Measurements from ENCODE around the gene SLC30A5. TPM values are rescaled to one million over a fixed set of nuclear protein-coding genes. Genes with fewer than 3 reads are reported as not detected.
"Not testable (repeated sequence)": the region's sequence is repeated elsewhere in the genome, so short reads cannot be mapped to it uniquely, and the experiment has no call there.

Gene SLC30A5
- total RNA-seq, 1 experiment from 2014 or later, result 50.0 TPM

- H3K79me2 ChIP-seq (ENCODE audit: insufficient read depth, low read length); H3K9me3 ChIP-seq (ENCODE audit: control insufficient read depth in 1 of 2, insufficient read depth in 1 of 2, low read depth in 1 of 2, low read length in 2 of 2); ATAC-seq; CTCF ChIA-PET; H3K9ac ChIP-seq (ENCODE audit: low read length); H4K20me1 ChIP-seq (ENCODE audit: insufficient read depth); H2AFZ ChIP-seq (ENCODE audit: low read depth, low read length, poor library complexity, severe bottlenecking); BruUV-seq (replicated peaks); RAD21 ChIA-PET (ENCODE audit: low non-redundant PET in 1 of 2, low total read pairs in 2 of 2, uncharacterized antibody in 2 of 2, unreplicated experiment in 2 of 2); POLR2A ChIA-PET; H3K4me1 ChIP-seq (ENCODE audit: control insufficient read depth in 1 of 2, insufficient read depth in 2 of 2, low read length in 2 of 2); H3K27ac ChIP-seq (ENCODE audit: low read depth, low read length); H3K4me3 ChIP-seq (replicated peaks in 1 of 2; ENCODE audit: low read depth in 1 of 2, low read length in 2 of 2); H3K4me2 ChIP-seq (ENCODE audit: low read length); H3K27me3 ChIP-seq (ENCODE audit: insufficient read depth, low read length); DNase-seq (ENCODE audit: low read depth, low spot score); H3K36me3 ChIP-seq (ENCODE audit: control insufficient read depth in 1 of 2, insufficient read depth in 2 of 2, low read length in 2 of 2); H3K9me2 ChIP-seq (ENCODE audit: insufficient read depth): not testable (repeated sequence)
- intact Hi-C loops (cut with micrococcal nuclease), result loop anchor here (10.0 kb wide), 1 partner anchor 58 kb away; no protein-coding TSS in a partner anchor
These were observed 43.4 kb downstream of the SLC30A5 start for GRCh38 chr5:69137208-69137607.

- no peaks in the 10 kb centered on the region for H3K27me3 ChIP-seq (ENCODE audit: insufficient read depth, low read length)
- BruUV-seq (replicated peaks), result no TSS peak
- ChIA-PET POLR2A (no interaction called here), RAD21 (ENCODE audit: low non-redundant PET in 1 of 2, low total read pairs in 2 of 2, uncharacterized antibody in 2 of 2, unreplicated experiment in 2 of 2) (no interaction called here), CTCF (no interaction called here)
- H3K79me2 ChIP-seq (ENCODE audit: insufficient read depth, low read length), result no peaks in the 10 kb centered on the region
- no peak overlapping the region for H3K9ac ChIP-seq (ENCODE audit: low read length)
- no peak overlapping the region for H3K27ac ChIP-seq (ENCODE audit: low read depth, low read length)
- no peaks in the 10 kb centered on the region for H4K20me1 ChIP-seq (ENCODE audit: insufficient read depth)
- no peak overlapping the region for H3K4me3 ChIP-seq (replicated peaks in 1 of 2; ENCODE audit: low read depth in 1 of 2, low read length in 2 of 2)
- H3K9me3 ChIP-seq (ENCODE audit: control insufficient read depth in 1 of 2, insufficient read depth in 1 of 2, low read depth in 1 of 2, low read length in 2 of 2), result peaks cover 0 to 9% of the 10 kb centered on the region in 2 experiments; a peak in 1 of 4 replicates
- H2AFZ ChIP-seq (ENCODE audit: low read depth, low read length, poor library complexity, severe bottlenecking), result no peak overlapping the region
- no peak overlapping the region for H3K4me2 ChIP-seq (ENCODE audit: low read length)
- DNase-seq (ENCODE audit: low read depth, low spot score), result no peak
- no peak for ATAC-seq
- no peaks in the 10 kb centered on the region for H3K9me2 ChIP-seq (ENCODE audit: insufficient read depth)
- intact Hi-C loops (cut with micrococcal nuclease), result loop anchor here (10.0 kb wide), 1 partner anchor 57 kb away; no protein-coding TSS in a partner anchor
- no peaks in the 10 kb centered on the region for H3K36me3 ChIP-seq (ENCODE audit: control insufficient read depth in 1 of 2, insufficient read depth in 2 of 2, low read length in 2 of 2)
- H3K4me1 ChIP-seq (ENCODE audit: control insufficient read depth in 1 of 2, insufficient read depth in 2 of 2, low read length in 2 of 2), result no peaks in the 10 kb centered on the region
- TF ChIP-seq TCF7L2 (IDR thresholded peaks at IDR 0.05; ENCODE audit: borderline replicate concordance, extremely low read depth, insufficient read depth, insufficient read length), result no peak
- TF ChIP-seq CTCF (IDR thresholded peaks at IDR 0.05 in 2 of 3, conservative IDR thresholded peaks at IDR 0.05 in 1 of 3; ENCODE audit: borderline replicate concordance in 1 of 3, insufficient read depth in 1 of 3, low read depth in 2 of 3, low read length in 2 of 3), result no peak
- no peak for TF ChIP-seq POLR2A (IDR thresholded peaks at IDR 0.05; ENCODE audit: borderline replicate concordance, extremely low read depth, insufficient read depth, insufficient read length)
- TF ChIP-seq EGR1 (IDR thresholded peaks at IDR 0.05; ENCODE audit: low read depth), result no peak
- TF ChIP-seq ATF3 (IDR thresholded peaks at IDR 0.05), result no peak
- no peak for TF ChIP-seq REST (IDR thresholded peaks at IDR 0.05; ENCODE audit: low read depth)
- TF ChIP-seq CEBPB (IDR thresholded peaks at IDR 0.05; ENCODE audit: low read depth), result no peak
- TF ChIP-seq RAD21 (IDR thresholded peaks at IDR 0.05; ENCODE audit: low read depth), result no peak
- no peak for TF ChIP-seq ELF1 (IDR thresholded peaks at IDR 0.05; ENCODE audit: borderline replicate concordance, low read depth)
- TF ChIP-seq ZFX (IDR thresholded peaks at IDR 0.05), result no peak
- no peak for TF ChIP-seq JUND (IDR thresholded peaks at IDR 0.05)
- TF ChIP-seq POLR2AphosphoS5 (IDR thresholded peaks at IDR 0.05; ENCODE audit: low read depth, low read length), result no peak
- no peak for TF ChIP-seq SIN3A (IDR thresholded peaks at IDR 0.05; ENCODE audit: low read depth)
- no peak for TF ChIP-seq YY1 (IDR thresholded peaks at IDR 0.05; ENCODE audit: extremely low read depth, insufficient replicate concordance, low read depth, low read length)
- TF ChIP-seq EZH2phosphoT487 (IDR thresholded peaks at IDR 0.05; ENCODE audit: borderline replicate concordance), result no peak
- TF ChIP-seq SRF (IDR thresholded peaks at IDR 0.05; ENCODE audit: low read depth), result no peak
- TF ChIP-seq FOSL1 (IDR thresholded peaks at IDR 0.05; ENCODE audit: low read depth), result no peak
- no peak for TF ChIP-seq MAX (IDR thresholded peaks at IDR 0.05)
These were observed 44.0 kb downstream of the SLC30A5 start for GRCh38 chr5:69137807-69138206.
